Erythroblast (primary cell): Measurements from ENCODE around the gene NOL9.

Experiments used
- GATA1 ChIP-seq: IDR thresholded peaks from 2 replicates; pipeline ENCODE4 v1.6.1; 2011; ENCODE audit warnings: low read depth, mild to moderate bottlenecking, control low read depth, low read length, moderate library complexity
- POLR2A ChIP-seq: IDR thresholded peaks from 2 replicates; pipeline ENCODE4 v1.6.1; 2011; ENCODE audit warnings: mild to moderate bottlenecking, low read length

DNA sequence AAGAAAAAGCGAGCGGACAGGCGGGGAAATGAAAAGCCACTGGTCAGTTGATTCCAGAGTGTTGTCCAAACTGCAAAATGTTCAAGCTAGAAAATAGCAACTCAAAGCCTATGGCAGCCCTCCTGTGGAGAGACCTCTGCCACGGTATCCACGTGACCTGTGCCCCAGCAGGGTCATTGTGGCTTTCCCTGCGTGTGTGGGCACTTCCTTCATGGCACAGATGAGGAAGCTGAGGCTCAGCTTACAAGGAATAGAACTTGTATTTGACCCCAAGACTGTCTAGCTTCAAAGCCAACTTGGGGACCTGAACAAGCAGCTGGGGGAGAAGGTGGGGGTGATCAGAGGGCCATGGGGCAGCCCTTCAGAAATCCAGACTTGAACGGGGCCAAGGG is 47.3 kb downstream of the NOL9 start:
- no peak for TF ChIP-seq POLR2A
- TF ChIP-seq GATA1, result no peak
